ENCODE measurements around the gene DHRS3. TPM values are rescaled to one million over a fixed set of nuclear protein-coding genes. Genes with fewer than 3 reads are reported as not detected.

Gene DHRS3
- total RNA-seq, 1 experiment from 2014 or later: 54.5 TPM

DNA sequence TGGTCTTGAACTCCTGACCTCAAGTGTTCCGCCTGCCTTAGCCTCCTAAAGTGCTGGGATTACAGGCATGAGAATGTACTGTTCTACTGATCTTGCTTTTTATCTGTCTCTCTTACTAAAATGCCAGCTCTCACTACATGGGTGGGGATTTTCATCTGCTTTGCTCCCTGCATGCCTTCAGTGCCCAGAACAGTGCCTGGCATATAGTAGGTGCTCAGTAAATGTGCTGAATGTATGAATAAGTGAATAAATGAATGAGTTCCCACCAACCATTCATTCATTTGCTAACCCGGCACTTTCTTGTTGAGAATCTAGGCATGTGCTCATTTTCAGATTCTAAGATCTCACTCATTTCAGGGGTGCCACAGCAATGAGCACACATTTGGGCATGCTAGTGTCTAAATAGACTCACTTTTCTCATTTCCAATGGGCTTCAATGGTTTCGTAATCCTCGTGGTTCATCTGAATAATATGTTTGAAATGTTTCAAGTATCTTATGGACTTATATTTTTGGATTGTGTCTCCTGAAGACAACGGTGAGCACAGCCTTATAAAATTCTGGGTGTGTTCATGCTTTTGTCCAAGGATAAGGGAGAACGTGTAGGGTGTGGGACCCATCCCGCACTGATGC, 7.6 kb downstream of the DHRS3 start:
- WGBS (ENCODE audit: extremely low coverage, insufficient read length, low lambda C conversion rate): no CpG with 5 or more reads among the region's 7 CpGs
- DNase-seq: no peak
- H3K4me1 ChIP-seq (ENCODE audit: insufficient read depth, low read length): no peaks in the 10 kb centered on the region; the same call in 1 of the 2 replicates
- no peak overlapping the region for H2AK5ac ChIP-seq (ENCODE audit: insufficient read length, low read length)
- no peak overlapping the region for H2BK12ac ChIP-seq (ENCODE audit: insufficient read length, low read depth, low read length)
- Mint-ChIP-seq H3K9me3 (peaks cover 8 to 10% of the 10 kb centered on the region in 2 experiments; a peak in 4 of 5 replicates), H3K4me1 (peaks cover 54 to 63% of the 10 kb centered on the region in 2 experiments), H3K4me3 (no peak overlapping the region), H3K27ac (no peak overlapping the region), H3K36me3 (ENCODE audit: insufficient read depth in 1 of 3, low read depth in 3 of 3) (peaks cover 10 to 75% (median 74%) of the 10 kb centered on the region in 3 experiments), H3K27me3 (ENCODE audit: low read depth) (no peaks in the 10 kb centered on the region)
- H3K9me3 ChIP-seq (ENCODE audit: control insufficient read depth, low read depth, low read length): no peaks in the 10 kb centered on the region
- no peak overlapping the region for H3K4me2 ChIP-seq (ENCODE audit: insufficient read depth, insufficient read length, low read length)
- no peak overlapping the region for H2AFZ ChIP-seq (ENCODE audit: low read length)
- no peaks in the 10 kb centered on the region for H3K79me1 ChIP-seq (ENCODE audit: insufficient read depth, low read depth, low read length, poor library complexity, severe bottlenecking)
- H4K5ac ChIP-seq (ENCODE audit: insufficient read length, low read depth, low read length): no peak overlapping the region
- H4K20me1 ChIP-seq (ENCODE audit: control insufficient read depth, insufficient read depth, insufficient read length): no peaks in the 10 kb centered on the region
- no peak overlapping the region for H2BK15ac ChIP-seq (ENCODE audit: low read depth, low read length)
- H3K18ac ChIP-seq (ENCODE audit: insufficient read length, low read depth, low read length): no peak overlapping the region
- no peak overlapping the region for H2BK20ac ChIP-seq (ENCODE audit: low read depth, low read length, poor library complexity, severe bottlenecking)
- no peak overlapping the region for H2BK120ac ChIP-seq (ENCODE audit: low read depth, low read length, poor library complexity, severe bottlenecking)
- H3K23ac ChIP-seq (ENCODE audit: insufficient read length, low read depth, low read length): no peak overlapping the region
- H3K27ac ChIP-seq (ENCODE audit: insufficient read length, low read depth, low read length): no peak overlapping the region
- H3K27me3 ChIP-seq (ENCODE audit: insufficient read depth, low read length): no peaks in the 10 kb centered on the region
- H4K91ac ChIP-seq (ENCODE audit: insufficient read length, low read depth, low read length): no peak overlapping the region
- H3K4ac ChIP-seq (ENCODE audit: low read depth, low read length): no peak overlapping the region
- H2BK5ac ChIP-seq (ENCODE audit: insufficient read length, low read length): no peak overlapping the region
- H3K79me2 ChIP-seq (ENCODE audit: insufficient read depth, low read length): no peaks in the 10 kb centered on the region
- H3K9ac ChIP-seq (ENCODE audit: extremely low read depth, insufficient read length, low read length): no peak overlapping the region
- no peak for TF ChIP-seq CTCF (conservative IDR thresholded peaks at IDR 0.05)
- no peak overlapping the region for H3K56ac ChIP-seq (ENCODE audit: insufficient read length, low read depth, low read length)
- no peak overlapping the region for H3K14ac ChIP-seq (ENCODE audit: insufficient read depth, low read length)
- H3T11ph ChIP-seq (ENCODE audit: low read length): no peak overlapping the region
- no peak overlapping the region for H4K8ac ChIP-seq (replicated peaks; ENCODE audit: insufficient read length, low read depth, low read length)
- H3K23me2 ChIP-seq (ENCODE audit: insufficient read length, low read depth, low read length, poor library complexity, severe bottlenecking): peaks cover 2% of the 10 kb centered on the region

All from H9 (cell line).